ENCODE measurements around the gene PRDM15. TPM values are rescaled to one million over a fixed set of nuclear protein-coding genes. Genes with fewer than 3 reads are reported as not detected.

Gene PRDM15
- total RNA-seq, 3 donors from 2014 or later (not counting 1 experiment from before 2014, with no cell fraction given): 11.4 to 13.5 (median 11.9) TPM

DNA sequence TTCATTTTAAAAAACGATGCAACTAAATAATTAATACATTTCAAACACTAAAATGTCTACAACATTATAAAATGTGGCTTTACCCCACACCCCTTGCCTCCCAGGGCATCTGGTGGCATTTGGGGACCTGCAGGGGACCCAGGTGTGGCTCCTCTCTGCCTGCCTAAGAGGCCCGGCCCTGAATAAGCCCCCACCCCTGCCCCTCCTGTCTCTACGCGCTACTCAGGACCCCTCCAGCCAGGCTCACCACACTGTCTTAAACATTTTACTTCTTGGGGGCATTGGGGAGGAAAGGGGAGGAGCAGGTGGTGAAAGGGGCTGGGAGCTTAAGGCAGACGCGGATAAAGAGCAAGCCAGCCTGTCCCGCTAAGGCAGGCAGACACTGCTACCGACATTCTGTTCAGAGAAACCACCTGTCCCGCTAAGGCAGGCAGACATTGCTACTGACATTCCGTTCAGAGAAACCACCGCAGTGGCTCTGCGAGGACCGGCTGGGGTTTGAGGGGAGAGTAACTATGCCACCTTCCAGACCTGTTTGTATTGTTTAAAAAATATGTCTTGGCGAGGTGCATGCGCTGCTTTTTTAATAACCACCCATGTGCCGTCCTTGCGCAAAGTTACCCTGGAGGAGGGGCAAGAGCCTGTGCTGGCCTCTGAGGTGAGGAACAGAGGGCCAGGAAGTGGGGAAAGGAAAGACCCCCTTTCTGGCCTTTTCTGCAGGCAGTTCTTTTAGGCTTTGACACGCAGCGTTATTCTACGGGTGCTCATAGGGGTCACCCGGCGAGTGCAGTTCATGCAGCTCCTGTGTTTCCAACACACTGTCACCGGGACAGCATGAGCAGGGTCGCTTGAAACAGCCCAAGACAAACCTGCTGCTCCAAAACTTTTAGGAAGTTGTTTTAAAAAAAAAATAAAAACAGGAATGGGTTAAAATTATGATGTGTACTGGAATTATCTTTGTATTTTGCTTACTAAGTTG lies 61.0 kb downstream of the PRDM15 start:
- Mint-ChIP-seq H3K9me3 (no peaks in the 10 kb centered on the region), H3K36me3 (no peaks in the 10 kb centered on the region), H3K27me3 (ENCODE audit: low read depth in 2 of 2) (no peaks in the 10 kb centered on the region), H3K27ac (no peak overlapping the region), H3K4me3 (no peak overlapping the region), H3K4me1 (no peaks in the 10 kb centered on the region)
- H3K27me3 ChIP-seq (ENCODE audit: control insufficient read depth, insufficient read depth, low read length): no peaks in the 10 kb centered on the region
- intact Hi-C loops (cut with micrococcal nuclease): loop anchor here (5.0 kb wide), 1 partner anchor 536 kb away; no protein-coding TSS in a partner anchor
- H3K27ac ChIP-seq (ENCODE audit: low read length): no peak overlapping the region
- no peak for ATAC-seq
- DNase-seq: no peak
- H3K4me1 ChIP-seq (ENCODE audit: control insufficient read depth, insufficient read depth, low read length): no peaks in the 10 kb centered on the region
- TF ChIP-seq, protein P1, sequence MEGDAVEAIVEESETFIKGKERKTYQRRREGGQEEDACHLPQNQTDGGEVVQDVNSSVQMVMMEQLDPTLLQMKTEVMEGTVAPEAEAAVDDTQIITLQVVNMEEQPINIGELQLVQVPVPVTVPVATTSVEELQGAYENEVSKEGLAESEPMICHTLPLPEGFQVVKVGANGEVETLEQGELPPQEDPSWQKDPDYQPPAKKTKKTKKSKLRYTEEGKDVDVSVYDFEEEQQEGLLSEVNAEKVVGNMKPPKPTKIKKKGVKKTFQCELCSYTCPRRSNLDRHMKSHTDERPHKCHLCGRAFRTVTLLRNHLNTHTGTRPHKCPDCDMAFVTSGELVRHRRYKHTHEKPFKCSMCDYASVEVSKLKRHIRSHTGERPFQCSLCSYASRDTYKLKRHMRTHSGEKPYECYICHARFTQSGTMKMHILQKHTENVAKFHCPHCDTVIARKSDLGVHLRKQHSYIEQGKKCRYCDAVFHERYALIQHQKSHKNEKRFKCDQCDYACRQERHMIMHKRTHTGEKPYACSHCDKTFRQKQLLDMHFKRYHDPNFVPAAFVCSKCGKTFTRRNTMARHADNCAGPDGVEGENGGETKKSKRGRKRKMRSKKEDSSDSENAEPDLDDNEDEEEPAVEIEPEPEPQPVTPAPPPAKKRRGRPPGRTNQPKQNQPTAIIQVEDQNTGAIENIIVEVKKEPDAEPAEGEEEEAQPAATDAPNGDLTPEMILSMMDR (IDR thresholded peaks at IDR 0.05): no peak
- H3K4me3 ChIP-seq (ENCODE audit: low read length): no peak overlapping the region
- H3K9me3 ChIP-seq (ENCODE audit: control insufficient read depth, insufficient read depth, low read length): no peaks in the 10 kb centered on the region
- peaks cover 24% of the 10 kb centered on the region for H3K36me3 ChIP-seq (ENCODE audit: control insufficient read depth, insufficient read depth, low read length)
- WGBS (ENCODE audit: insufficient coverage): 84% methylated on average over 21 of the region's 24 CpGs

DNA sequence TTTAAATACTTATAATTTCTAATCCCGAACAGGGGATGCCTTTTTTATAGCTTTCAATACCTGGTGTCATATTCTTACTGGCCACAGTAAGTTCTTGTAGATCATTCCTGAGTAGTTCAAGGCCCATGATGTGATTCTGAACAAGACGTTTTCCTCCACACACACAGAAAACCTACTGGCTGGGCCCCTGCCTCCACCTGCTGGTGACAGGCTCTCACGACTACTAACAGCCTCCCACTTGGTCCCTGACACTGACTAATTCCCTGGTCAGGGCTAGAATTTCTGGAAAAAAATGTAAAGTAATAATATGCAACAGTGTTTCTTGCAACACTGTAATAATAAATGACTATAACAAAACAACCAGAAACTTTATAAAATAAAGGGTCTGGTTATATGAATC lies 61.9 kb downstream of the PRDM15 start:
- Histone ChIP-seq H3K4me1 (ENCODE audit: control insufficient read depth, insufficient read depth, low read length) (no peaks in the 10 kb centered on the region), H3K27ac (ENCODE audit: low read length) (no peak overlapping the region), H3K36me3 (ENCODE audit: control insufficient read depth, insufficient read depth, low read length) (peaks cover 27% of the 10 kb centered on the region), H3K4me3 (ENCODE audit: low read length) (no peak overlapping the region), H3K27me3 (ENCODE audit: control insufficient read depth, insufficient read depth, low read length) (no peaks in the 10 kb centered on the region), H3K9me3 (ENCODE audit: control insufficient read depth, insufficient read depth, low read length) (no peaks in the 10 kb centered on the region)
- ATAC-seq (no peak), DNase-seq (peak in 1 of 2 donors; percentile 44)
- Mint-ChIP-seq H3K27ac (no peak overlapping the region), H3K9me3 (no peaks in the 10 kb centered on the region), H3K4me3 (no peak overlapping the region), H3K4me1 (no peaks in the 10 kb centered on the region), H3K27me3 (ENCODE audit: low read depth in 2 of 2) (no peaks in the 10 kb centered on the region), H3K36me3 (no peaks in the 10 kb centered on the region)
- TF ChIP-seq, protein P1 (IDR thresholded peaks at IDR 0.05): no peak
- 62% methylated on average over 3 of the region's 3 CpGs for WGBS (ENCODE audit: insufficient coverage)
- intact Hi-C loops (cut with micrococcal nuclease): loop anchor here (5.0 kb wide), 1 partner anchor 535 kb away; no protein-coding TSS in a partner anchor

DNA sequence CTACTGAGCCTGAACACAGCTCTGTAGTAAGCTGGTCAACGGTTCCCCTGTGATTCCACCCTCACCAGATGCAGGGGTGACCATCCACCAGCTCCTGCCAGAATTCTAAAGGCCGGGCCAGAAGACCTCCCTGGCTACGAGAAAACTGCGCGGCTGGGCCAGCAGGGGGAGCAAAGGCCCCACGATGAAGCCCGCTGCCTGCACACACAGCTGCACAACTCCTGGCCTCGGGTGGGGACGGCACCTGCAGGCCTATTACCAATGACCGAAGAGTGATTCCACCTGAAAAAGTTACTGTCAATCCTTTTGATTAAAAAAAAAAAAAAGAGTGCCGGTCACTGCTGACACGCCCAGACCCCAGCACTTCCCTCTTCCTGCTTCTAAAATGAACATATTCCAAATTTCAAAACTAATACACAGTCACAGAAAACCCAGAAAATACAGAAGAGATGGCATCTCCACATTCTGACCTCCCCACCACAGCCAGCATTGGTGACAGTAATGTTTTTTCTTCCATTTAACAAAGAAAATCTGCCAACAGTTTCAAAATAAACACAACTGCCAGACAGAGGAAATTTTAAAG lies 62.5 kb downstream of the PRDM15 start:
- no peaks in the 10 kb centered on the region for H3K27me3 ChIP-seq (ENCODE audit: control insufficient read depth, insufficient read depth, low read length)
- H3K27ac Mint-ChIP-seq: no peak overlapping the region
- intact Hi-C loops (cut with micrococcal nuclease): loop anchor here (1.0 to 5.0 kb wide), 2 partner anchors 301 to 534 kb away; no protein-coding TSS in a partner anchor

More for the DNA sequence above, 62.5 kb downstream of the PRDM15 start:
- Histone ChIP-seq H3K4me1 (ENCODE audit: control insufficient read depth, insufficient read depth, low read length) (no peaks in the 10 kb centered on the region), H3K36me3 (ENCODE audit: control insufficient read depth, insufficient read depth, low read length) (peaks cover 28% of the 10 kb centered on the region), H3K27ac (ENCODE audit: low read length) (no peak overlapping the region), H3K9me3 (ENCODE audit: control insufficient read depth, insufficient read depth, low read length) (no peaks in the 10 kb centered on the region), H3K4me3 (ENCODE audit: low read length) (no peak overlapping the region)
- H3K36me3 Mint-ChIP-seq: no peaks in the 10 kb centered on the region
- ATAC-seq (peak in 2 of 3 donors; percentile 55 to 75), DNase-seq (peak; percentile 39 to 78)
- H3K4me3 Mint-ChIP-seq: no peak overlapping the region
- WGBS (ENCODE audit: insufficient coverage): 28% methylated on average over 12 of the region's 12 CpGs
- H3K4me1 Mint-ChIP-seq: no peaks in the 10 kb centered on the region
- TF ChIP-seq, protein P1 (IDR thresholded peaks at IDR 0.05): peak; percentile 77
- H3K27me3 Mint-ChIP-seq (ENCODE audit: low read depth in 2 of 2): no peaks in the 10 kb centered on the region
- H3K9me3 Mint-ChIP-seq: no peaks in the 10 kb centered on the region
